KMS-11 (cell line): ENCODE results near the gene FOXO6.

Source experiments
- H2AFZ ChIP-seq: fragments of 200-600 bp; sonication (generic); 2 replicates; pipeline ENCODE4 v1.6.1; 2016; ENCODE audit warnings: antibody characterized with exemption, mixed run types, low read depth
- H3K27ac ChIP-seq: fragments of 200-600 bp; sonication (generic); 2 replicates; pipeline ENCODE4 v1.6.1; 2016; ENCODE audit warnings: mild to moderate bottlenecking, mixed run types
- H3K27me3 ChIP-seq: fragments of 200-600 bp; sonication (generic); 2 replicates; pipeline ENCODE4 v1.6.1; 2017; ENCODE audit warnings: mild to moderate bottlenecking, low read depth, mixed run types, moderate library complexity; ENCODE audit not compliant: insufficient read depth
- H3K36me3 ChIP-seq: fragments of 200-600 bp; sonication (generic); 2 replicates; pipeline ENCODE4 v1.6.1; 2017; ENCODE audit warnings: mild to moderate bottlenecking, mixed run types; ENCODE audit not compliant: insufficient read depth
- H3K4me1 ChIP-seq: fragments of 200-600 bp; sonication (generic); 2 replicates; pipeline ENCODE4 v1.6.1; 2016; ENCODE audit warnings: mild to moderate bottlenecking, low read depth, mixed run types; ENCODE audit not compliant: poor library complexity, severe bottlenecking
- H3K4me2 ChIP-seq: fragments of 200-600 bp; sonication (generic); 2 replicates; pipeline ENCODE4 v1.7.0; 2016; ENCODE audit warnings: mild to moderate bottlenecking, mixed run types
- H3K4me3 ChIP-seq: fragments of 200-600 bp; sonication (generic); IDR thresholded peaks from 2 replicates; pipeline ENCODE4 v1.6.1; 2017; ENCODE audit warnings: low read depth, low read length, mixed read lengths; ENCODE audit not compliant: insufficient read depth
- H3K79me2 ChIP-seq: fragments of 200-600 bp; sonication (generic); 2 replicates; pipeline ENCODE4 v1.6.1; 2016; ENCODE audit warnings: low read depth, mixed run types; ENCODE audit not compliant: insufficient read depth
- H3K9ac ChIP-seq: fragments of 200-600 bp; sonication (generic); 2 replicates; pipeline ENCODE4 v1.6.1; 2016; ENCODE audit warnings: mild to moderate bottlenecking, mixed run types
- H4K20me1 ChIP-seq: fragments of 200-600 bp; sonication (generic); 2 replicates; pipeline ENCODE4 v1.6.1; 2016; ENCODE audit warnings: mild to moderate bottlenecking, mixed run types; ENCODE audit not compliant: insufficient read depth
- TF ChIP-seq, protein P1 (sequence below): fragments of 200-600 bp; sonication (generic); conservative IDR thresholded peaks from 2 replicates; pipeline ENCODE4 v1.6.1; 2017; ENCODE audit warnings: low read depth, mild to moderate bottlenecking, antibody characterized with exemption, low read length, moderate library complexity, mixed read lengths

Gene FOXO6

GRCh38 chr1:41328001-41328615 is 33.1 kb upstream of the FOXO6 start:
- Histone ChIP-seq H3K4me2 (no peak overlapping the region), H3K4me3 (no peak overlapping the region), H3K4me1 (peaks cover under 1% of the 10 kb centered on the region), H3K27me3 (no peaks in the 10 kb centered on the region), H3K79me2 (no peaks in the 10 kb centered on the region), H3K9ac (no peak overlapping the region), H3K36me3 (no peaks in the 10 kb centered on the region), H2AFZ (no peak overlapping the region), H3K27ac (no peak overlapping the region), H4K20me1 (no peaks in the 10 kb centered on the region)
- TF ChIP-seq, protein P1, sequence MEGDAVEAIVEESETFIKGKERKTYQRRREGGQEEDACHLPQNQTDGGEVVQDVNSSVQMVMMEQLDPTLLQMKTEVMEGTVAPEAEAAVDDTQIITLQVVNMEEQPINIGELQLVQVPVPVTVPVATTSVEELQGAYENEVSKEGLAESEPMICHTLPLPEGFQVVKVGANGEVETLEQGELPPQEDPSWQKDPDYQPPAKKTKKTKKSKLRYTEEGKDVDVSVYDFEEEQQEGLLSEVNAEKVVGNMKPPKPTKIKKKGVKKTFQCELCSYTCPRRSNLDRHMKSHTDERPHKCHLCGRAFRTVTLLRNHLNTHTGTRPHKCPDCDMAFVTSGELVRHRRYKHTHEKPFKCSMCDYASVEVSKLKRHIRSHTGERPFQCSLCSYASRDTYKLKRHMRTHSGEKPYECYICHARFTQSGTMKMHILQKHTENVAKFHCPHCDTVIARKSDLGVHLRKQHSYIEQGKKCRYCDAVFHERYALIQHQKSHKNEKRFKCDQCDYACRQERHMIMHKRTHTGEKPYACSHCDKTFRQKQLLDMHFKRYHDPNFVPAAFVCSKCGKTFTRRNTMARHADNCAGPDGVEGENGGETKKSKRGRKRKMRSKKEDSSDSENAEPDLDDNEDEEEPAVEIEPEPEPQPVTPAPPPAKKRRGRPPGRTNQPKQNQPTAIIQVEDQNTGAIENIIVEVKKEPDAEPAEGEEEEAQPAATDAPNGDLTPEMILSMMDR = no peak

DNA sequence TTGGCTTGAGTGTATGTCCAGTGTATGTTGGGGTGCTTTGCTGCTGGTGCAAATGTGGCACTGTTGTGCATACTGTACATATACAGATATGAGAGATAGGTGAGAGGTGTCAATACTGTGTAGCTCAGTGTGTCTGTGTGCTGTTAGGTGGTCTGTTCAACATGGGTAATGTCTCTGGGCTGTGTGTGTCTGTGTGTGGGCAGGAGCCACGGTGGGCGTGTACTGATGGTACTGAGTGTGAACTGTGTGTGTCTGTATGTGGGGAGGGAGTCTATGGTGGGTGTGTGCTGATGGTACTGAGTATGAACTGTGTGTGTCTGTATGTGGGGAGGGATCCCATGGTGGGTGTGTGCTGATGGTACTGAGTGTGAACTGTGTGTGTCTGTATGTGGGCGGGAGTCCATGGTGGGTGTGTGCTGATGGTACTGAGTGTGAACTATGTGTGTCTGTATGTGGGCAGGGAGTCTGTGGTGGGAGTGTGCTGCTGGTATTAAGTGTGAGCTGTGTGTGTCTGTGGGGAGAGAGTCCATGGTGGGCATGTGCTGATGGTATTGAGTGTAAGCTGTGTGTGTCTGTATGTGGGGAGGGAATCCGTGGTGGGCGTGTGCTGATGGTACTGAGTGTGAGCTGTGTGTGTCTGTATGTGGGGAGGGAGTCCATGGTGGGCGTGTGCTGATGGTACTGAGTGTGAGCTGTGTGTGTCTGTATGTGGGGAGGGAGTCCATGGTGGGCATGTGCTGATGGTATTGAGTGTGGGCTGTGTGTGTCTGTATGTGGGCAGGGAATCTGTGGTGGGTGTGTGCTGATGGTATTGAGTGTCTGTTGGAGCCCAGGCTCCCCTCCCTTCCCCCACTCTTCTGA is 32.2 kb upstream of the FOXO6 start:
- Histone ChIP-seq H3K27me3 (no peaks in the 10 kb centered on the region), H3K4me2 (no peak overlapping the region), H3K4me1 (peaks cover 8% of the 10 kb centered on the region), H3K4me3 (no peak overlapping the region), H3K79me2 (no peaks in the 10 kb centered on the region), H2AFZ (no peak overlapping the region), H3K36me3 (no peaks in the 10 kb centered on the region), H4K20me1 (no peaks in the 10 kb centered on the region), H3K27ac (no peak overlapping the region), H3K9ac (no peak overlapping the region)
- TF ChIP-seq, protein P1 = no peak

DNA sequence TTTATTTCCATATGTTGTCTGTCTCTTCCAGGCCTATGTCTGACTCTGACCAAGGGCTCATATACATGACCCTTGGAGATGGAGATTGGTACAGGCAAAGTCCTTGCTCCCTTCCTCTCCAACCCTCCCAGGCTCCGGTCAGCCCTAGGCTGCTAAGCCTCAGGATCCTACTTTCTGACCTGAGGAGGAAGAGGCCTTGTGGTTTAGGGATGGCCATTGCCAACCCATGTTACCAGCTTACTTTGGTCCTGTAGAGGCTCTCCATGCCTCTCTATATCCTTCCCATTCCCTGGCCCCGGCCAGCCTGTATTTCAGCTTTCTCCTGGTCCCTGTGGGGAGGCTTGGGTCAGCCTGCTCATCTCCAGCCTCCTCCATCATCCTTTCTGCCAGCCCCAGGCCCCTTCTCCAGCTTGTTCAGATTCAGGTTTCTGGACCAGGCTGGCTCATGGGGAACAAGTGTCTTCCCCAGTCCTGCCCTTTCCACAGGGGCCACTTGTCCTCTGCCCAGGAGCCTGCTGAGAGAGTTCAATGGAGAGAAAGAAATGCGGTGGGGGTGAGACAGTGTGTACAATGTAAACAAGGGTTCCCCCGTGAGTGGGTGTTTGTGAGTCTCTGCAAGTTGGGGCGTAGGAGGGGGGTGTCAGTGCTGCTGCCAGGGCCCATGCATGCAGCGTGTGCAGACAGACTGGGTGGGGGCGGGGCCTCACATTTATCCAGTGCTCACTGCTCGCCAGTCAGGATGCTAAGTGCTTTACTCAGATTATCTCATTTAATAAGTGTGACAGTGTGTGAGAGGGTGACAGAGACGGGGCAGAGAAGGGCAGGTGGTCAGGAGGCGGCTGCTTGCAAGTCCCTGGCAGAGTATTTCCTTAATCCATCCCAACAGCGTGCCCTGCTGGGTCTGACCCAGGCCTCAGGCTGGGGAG is 31.3 kb upstream of the FOXO6 start:
- Histone ChIP-seq H3K4me2 (no peak overlapping the region), H3K36me3 (no peaks in the 10 kb centered on the region), H3K27ac (no peak overlapping the region)

More for the DNA sequence above, 31.3 kb upstream of the FOXO6 start:
- Histone ChIP-seq H3K9ac (no peak overlapping the region), H3K27me3 (no peaks in the 10 kb centered on the region), H4K20me1 (no peaks in the 10 kb centered on the region), H3K4me1 (peaks cover 8% of the 10 kb centered on the region), H2AFZ (no peak overlapping the region), H3K4me3 (no peak overlapping the region), H3K79me2 (no peaks in the 10 kb centered on the region)
- TF ChIP-seq, protein P1 = no peak
